DND-41 (cell line): ENCODE results near the gene C3AR1.
A peak's percentile ranks its signal among the peaks of the same experiment; 100 is the strongest.

Experiments used
- ATAC-seq: fragments of 200-7000 bp; cut with Tn5 transposase; 3 replicates; pipeline ENCODE4 v1.9.1; 2021; ENCODE audit warnings: low read depth; ENCODE audit not compliant: insufficient read depth
- DNase-seq: peaks from one replicate; pipeline ENCODE4 v3.0.0-alpha.2; 2020
- H2AFZ ChIP-seq: 2 replicates; pipeline ENCODE4 v1.6.0; 2012; ENCODE audit warnings: low read depth, low read length
- H3K27ac ChIP-seq: 2 replicates; pipeline ENCODE4 v1.5.1; 2012; ENCODE audit warnings: low read length, inconsistent platforms
- H3K27me3 ChIP-seq: fragments of 200-600 bp; sonication (generic); 2 replicates; pipeline ENCODE4 v1.6.0; 2012; ENCODE audit warnings: low read length, mild to moderate bottlenecking, inconsistent platforms; ENCODE audit not compliant: insufficient read depth, poor library complexity
- H3K36me3 ChIP-seq: 2 replicates; pipeline ENCODE4 v1.5.1; 2012; ENCODE audit warnings: low read length, inconsistent platforms; ENCODE audit not compliant: insufficient read depth
- H3K4me1 ChIP-seq: 2 replicates; pipeline ENCODE4 v1.5.1; 2012; ENCODE audit warnings: mild to moderate bottlenecking, low read length; ENCODE audit not compliant: insufficient read depth
- H3K4me2 ChIP-seq: 2 replicates; pipeline ENCODE4 v1.6.0; 2012; ENCODE audit warnings: mild to moderate bottlenecking, moderate library complexity, low read length, inconsistent platforms; ENCODE audit not compliant: insufficient read depth
- H3K4me3 ChIP-seq, 2 experiments: fragments of 200-600 bp in 1 of 2; shearing (Covaris generic) in 1 of 2; 2 replicates each; pipeline ENCODE4 v1.5.1; 2012 to 2016; ENCODE audit warnings: inconsistent platforms in 2 of 2, low read length in 2 of 2, mild to moderate bottlenecking in 2 of 2, low read depth in 1 of 2, moderate library complexity in 1 of 2
- H3K79me2 ChIP-seq: 2 replicates; pipeline ENCODE4 v1.6.0; 2012; ENCODE audit warnings: low read length, inconsistent platforms; ENCODE audit not compliant: insufficient read depth
- H3K9ac ChIP-seq: 2 replicates; pipeline ENCODE4 v1.6.0; 2012; ENCODE audit warnings: low read depth, mild to moderate bottlenecking, inconsistent platforms, low read length, moderate library complexity
- H3K9me3 ChIP-seq: 2 replicates; pipeline ENCODE4 v1.5.1; 2012; ENCODE audit warnings: low read length, moderate library complexity, mild to moderate bottlenecking, inconsistent platforms; ENCODE audit not compliant: insufficient read depth, severe bottlenecking
- H4K20me1 ChIP-seq: 2 replicates; pipeline ENCODE4 v1.6.0; 2012; ENCODE audit warnings: low read length; ENCODE audit not compliant: insufficient read depth
- CTCF ChIP-seq: IDR thresholded peaks from 2 replicates; pipeline ENCODE4 v1.5.1; 2012; ENCODE audit warnings: borderline replicate concordance, low read length, moderate library complexity, mild to moderate bottlenecking; ENCODE audit not compliant: poor library complexity, severe bottlenecking; ENCODE audit errors: extremely low read depth
- EZH2 ChIP-seq: IDR thresholded peaks from 3 replicates; pipeline ENCODE4 v1.6.1; 2012; ENCODE audit warnings: borderline replicate concordance, low read depth, mild to moderate bottlenecking, moderate library complexity, low read length, inconsistent platforms; ENCODE audit not compliant: severe bottlenecking

C3AR1 gene

GRCh38 chr12:8045952-8046944 lies 19.9 kb downstream of the C3AR1 start:
- no peak overlapping the region for H3K27ac ChIP-seq
- peak; percentile 92 for TF ChIP-seq CTCF
- no peak for TF ChIP-seq EZH2
- H3K4me2 ChIP-seq, result no peak overlapping the region
- H3K36me3 ChIP-seq, result peaks cover 86% of the 10 kb centered on the region
- peak; percentile 76 for DNase-seq
- H3K4me1 ChIP-seq, result no peaks in the 10 kb centered on the region
- ATAC-seq, result peak; percentile 91
- no peak overlapping the region for H3K4me3 ChIP-seq
- H3K27me3 ChIP-seq, result no peaks in the 10 kb centered on the region
- no peaks in the 10 kb centered on the region for H3K79me2 ChIP-seq
- H3K9ac ChIP-seq, result no peak overlapping the region
- 0 out of 2 replicates have a peak, but pooled peaks cover 3% of the 10 kb centered on the region for H4K20me1 ChIP-seq
- no peak overlapping the region for H2AFZ ChIP-seq
- no peaks in the 10 kb centered on the region for H3K9me3 ChIP-seq

- TF ChIP-seq CTCF (no peak), EZH2 (no peak)
- H3K9ac ChIP-seq, result no peak overlapping the region
- H3K36me3 ChIP-seq, result peaks cover 79% of the 10 kb centered on the region
Measured at GRCh38 chr12:8040791-8041190, 25.4 kb downstream of the C3AR1 start.

GRCh38 chr12:8038659-8039114 lies 27.5 kb downstream of the C3AR1 start:
- Histone ChIP-seq H3K36me3 (peaks cover 70% of the 10 kb centered on the region), H4K20me1 (peaks cover 35% of the 10 kb centered on the region), H3K79me2 (peaks cover 61% of the 10 kb centered on the region), H3K27ac (no peak overlapping the region), H3K27me3 (no peaks in the 10 kb centered on the region), H3K4me3 (peak overlapping the region in 1 of 2 experiments; percentile 7; a peak in 1 of 4 replicates), H3K4me2 (peak overlapping the region; percentile 13; the same call in 1 of the 2 replicates), H3K9me3 (no peaks in the 10 kb centered on the region), H3K9ac (no peak overlapping the region), H2AFZ (no peak overlapping the region), H3K4me1 (peaks cover 54% of the 10 kb centered on the region)
- ATAC-seq, result peak; percentile 45; the same call in 2 of the 3 replicates
- peak; percentile 21 for DNase-seq
- TF ChIP-seq EZH2 (no peak), CTCF (no peak)

More at GRCh38 chr12:8040791-8041190, 25.4 kb downstream of the C3AR1 start:
- H3K4me3 ChIP-seq, result no peak overlapping the region
- H4K20me1 ChIP-seq, result peaks cover 17% of the 10 kb centered on the region
- peaks cover 40% of the 10 kb centered on the region for H3K79me2 ChIP-seq
- no peak overlapping the region for H3K4me2 ChIP-seq
- H3K27me3 ChIP-seq, result no peaks in the 10 kb centered on the region
- no peak for ATAC-seq
- H2AFZ ChIP-seq, result no peak overlapping the region
- no peak for DNase-seq
- H3K9me3 ChIP-seq, result no peaks in the 10 kb centered on the region
- no peak overlapping the region for H3K27ac ChIP-seq
- H3K4me1 ChIP-seq, result peaks cover 33% of the 10 kb centered on the region
